ENCODE results near the gene FARS2.

DNA sequence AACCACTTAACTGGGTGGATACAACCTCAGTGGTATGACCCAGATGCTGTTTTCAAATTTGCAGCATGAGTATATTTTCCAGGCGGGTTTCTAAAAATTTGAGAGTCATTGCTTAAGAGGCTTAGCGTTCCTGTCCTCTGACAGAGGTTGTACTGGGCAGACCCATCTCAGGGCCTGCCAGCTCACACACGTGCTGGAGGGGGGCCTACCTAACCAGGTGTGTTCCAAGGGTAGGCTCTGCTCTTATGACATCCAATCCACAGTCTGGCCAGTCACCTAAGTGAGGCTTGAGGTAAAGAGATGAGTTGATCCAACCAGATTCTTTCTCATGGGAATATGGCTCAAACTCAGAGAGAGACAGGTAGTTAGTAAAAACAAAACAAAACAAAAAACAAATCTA is 1.9 kb upstream of the FARS2 start:
- no peak for TF ChIP-seq POLR2A (IDR thresholded peaks at IDR 0.05)
- TF ChIP-seq, protein P1, sequence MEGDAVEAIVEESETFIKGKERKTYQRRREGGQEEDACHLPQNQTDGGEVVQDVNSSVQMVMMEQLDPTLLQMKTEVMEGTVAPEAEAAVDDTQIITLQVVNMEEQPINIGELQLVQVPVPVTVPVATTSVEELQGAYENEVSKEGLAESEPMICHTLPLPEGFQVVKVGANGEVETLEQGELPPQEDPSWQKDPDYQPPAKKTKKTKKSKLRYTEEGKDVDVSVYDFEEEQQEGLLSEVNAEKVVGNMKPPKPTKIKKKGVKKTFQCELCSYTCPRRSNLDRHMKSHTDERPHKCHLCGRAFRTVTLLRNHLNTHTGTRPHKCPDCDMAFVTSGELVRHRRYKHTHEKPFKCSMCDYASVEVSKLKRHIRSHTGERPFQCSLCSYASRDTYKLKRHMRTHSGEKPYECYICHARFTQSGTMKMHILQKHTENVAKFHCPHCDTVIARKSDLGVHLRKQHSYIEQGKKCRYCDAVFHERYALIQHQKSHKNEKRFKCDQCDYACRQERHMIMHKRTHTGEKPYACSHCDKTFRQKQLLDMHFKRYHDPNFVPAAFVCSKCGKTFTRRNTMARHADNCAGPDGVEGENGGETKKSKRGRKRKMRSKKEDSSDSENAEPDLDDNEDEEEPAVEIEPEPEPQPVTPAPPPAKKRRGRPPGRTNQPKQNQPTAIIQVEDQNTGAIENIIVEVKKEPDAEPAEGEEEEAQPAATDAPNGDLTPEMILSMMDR (IDR thresholded peaks at IDR 0.05), result no peak
